ENCODE measurements around the gene FNBP1.

FNBP1 gene

GRCh38 chr9:129860653-129861446 lies 182.1 kb downstream of the FNBP1 start:
- TF ChIP-seq Cebpa-rat (IDR thresholded peaks at IDR 0.05), result no peak

GRCh38 chr9:129858167-129858962 lies 184.6 kb downstream of the FNBP1 start:
- peaks cover 11 to 38% (median 35%) of the 10 kb centered on the region in 10 experiments for H3K4me1 ChIP-seq
- no peaks in the 10 kb centered on the region for H3K27me3 ChIP-seq
- H3K9ac ChIP-seq, result no peak overlapping the region
- H3K27ac ChIP-seq, result peak overlapping the region in 2 of 11 experiments; percentile 18 to 33; a peak in 2 of 22 replicates
- H3K9me3 ChIP-seq (replicated peaks in 1 of 11), result no peaks in the 10 kb centered on the region
- H3K4me2 ChIP-seq, result no peak overlapping the region
- H3K4me3 ChIP-seq, result no peak overlapping the region
- H4K20me1 ChIP-seq, result peaks cover 0 to 2% (median 0%) of the 10 kb centered on the region in 11 experiments; a peak in 1 of 22 replicates
- peaks cover 45 to 78% (median 71%) of the 10 kb centered on the region in 11 experiments for H3K36me3 ChIP-seq
- TF ChIP-seq Cebpa-rat (IDR thresholded peaks at IDR 0.05), result no peak

More at GRCh38 chr9:129860653-129861446, 182.1 kb downstream of the FNBP1 start:
- Histone ChIP-seq H3K4me3 (no peak overlapping the region), H3K27me3 (no peaks in the 10 kb centered on the region), H3K9me3 (replicated peaks in 1 of 11) (no peaks in the 10 kb centered on the region), H3K27ac (peak overlapping the region in 6 of 11 experiments; percentile 9 to 86 (median 76); a peak in 9 of 22 replicates), H3K4me1 (peaks cover 12 to 63% (median 60%) of the 10 kb centered on the region in 10 experiments), H3K4me2 (peak overlapping the region in 8 of 11 experiments; percentile 65 to 85 (median 76); a peak in 12 of 22 replicates), H3K9ac (peak overlapping the region in 4 of 11 experiments; percentile 18 to 52 (median 46); a peak in 4 of 22 replicates), H4K20me1 (peaks cover 0 to 2% (median 0%) of the 10 kb centered on the region in 11 experiments; a peak in 1 of 22 replicates), H3K36me3 (peaks cover 32 to 62% (median 50%) of the 10 kb centered on the region in 11 experiments)

GRCh38 chr9:129857207-129857606 lies 185.8 kb downstream of the FNBP1 start:
- TF ChIP-seq Cebpa-rat (IDR thresholded peaks at IDR 0.05), result no peak
- H3K9me3 ChIP-seq (replicated peaks in 1 of 11), result no peaks in the 10 kb centered on the region
- peaks cover 55 to 88% (median 81%) of the 10 kb centered on the region in 11 experiments for H3K36me3 ChIP-seq
- no peak overlapping the region for H3K9ac ChIP-seq
- no peak overlapping the region for H3K4me2 ChIP-seq
- no peak overlapping the region for H3K4me3 ChIP-seq
- H4K20me1 ChIP-seq, result peaks cover 0 to 2% (median 0%) of the 10 kb centered on the region in 11 experiments; a peak in 1 of 22 replicates
- no peak overlapping the region; a peak in 1 of 22 replicates for H3K27ac ChIP-seq
- peaks cover 0 to 27% (median 23%) of the 10 kb centered on the region in 10 experiments; a peak in 16 of 20 replicates for H3K4me1 ChIP-seq
- H3K27me3 ChIP-seq, result no peaks in the 10 kb centered on the region

- peak overlapping the region in 1 of 11 experiments; percentile 40; a peak in 1 of 22 replicates for H3K27ac ChIP-seq
- peaks cover 62 to 93% (median 79%) of the 10 kb centered on the region in 11 experiments for H3K36me3 ChIP-seq
- H3K9me3 ChIP-seq (replicated peaks in 1 of 11), result no peaks in the 10 kb centered on the region
- H3K4me3 ChIP-seq, result no peak overlapping the region
- H3K4me1 ChIP-seq, result peaks cover 0 to 14% (median 6%) of the 10 kb centered on the region in 10 experiments; a peak in 10 of 20 replicates
- H4K20me1 ChIP-seq, result peaks cover 0 to 2% (median 0%) of the 10 kb centered on the region in 11 experiments; a peak in 3 of 22 replicates
- H3K4me2 ChIP-seq, result no peak overlapping the region
- H3K27me3 ChIP-seq, result no peaks in the 10 kb centered on the region
- H3K9ac ChIP-seq, result no peak overlapping the region; a peak in 1 of 22 replicates
- no peak for TF ChIP-seq Cebpa-rat (IDR thresholded peaks at IDR 0.05)
Measured at GRCh38 chr9:129854588-129855110, 188.3 kb downstream of the FNBP1 start.

GRCh38 chr9:129853614-129854013 lies 189.4 kb downstream of the FNBP1 start:
- Histone ChIP-seq H3K9ac (no peak overlapping the region), H3K36me3 (peaks cover 57 to 92% (median 78%) of the 10 kb centered on the region in 11 experiments), H3K9me3 (replicated peaks in 1 of 11) (no peaks in the 10 kb centered on the region), H3K27ac (no peak overlapping the region), H3K4me3 (no peak overlapping the region), H3K27me3 (no peaks in the 10 kb centered on the region), H4K20me1 (peaks cover 0 to 10% (median 3%) of the 10 kb centered on the region in 11 experiments; a peak in 6 of 22 replicates), H3K4me2 (no peak overlapping the region), H3K4me1 (peaks cover 0 to 21% (median 10%) of the 10 kb centered on the region in 10 experiments; a peak in 11 of 20 replicates)
- no peak for TF ChIP-seq Cebpa-rat (IDR thresholded peaks at IDR 0.05)

GRCh38 chr9:129852579-129852978 lies 190.4 kb downstream of the FNBP1 start:
- no peaks in the 10 kb centered on the region for H3K27me3 ChIP-seq
- TF ChIP-seq Cebpa-rat (IDR thresholded peaks at IDR 0.05), result no peak
- no peak overlapping the region for H3K27ac ChIP-seq
- peaks cover 47 to 82% (median 68%) of the 10 kb centered on the region in 11 experiments for H3K36me3 ChIP-seq
- H3K4me1 ChIP-seq, result peaks cover 0 to 21% (median 11%) of the 10 kb centered on the region in 10 experiments; a peak in 12 of 20 replicates
- H3K9ac ChIP-seq, result no peak overlapping the region
- H4K20me1 ChIP-seq, result peaks cover 0 to 10% (median 3%) of the 10 kb centered on the region in 11 experiments; a peak in 6 of 22 replicates
- H3K4me2 ChIP-seq, result no peak overlapping the region
- H3K4me3 ChIP-seq, result no peak overlapping the region
- H3K9me3 ChIP-seq (replicated peaks in 1 of 11), result no peaks in the 10 kb centered on the region

- no peak overlapping the region for H3K4me3 ChIP-seq
- no peak overlapping the region; a peak in 1 of 22 replicates for H3K4me2 ChIP-seq
- peaks cover 0 to 10% (median 3%) of the 10 kb centered on the region in 11 experiments; a peak in 6 of 22 replicates for H4K20me1 ChIP-seq
- peaks cover 46 to 74% (median 62%) of the 10 kb centered on the region in 11 experiments for H3K36me3 ChIP-seq
- H3K27me3 ChIP-seq, result no peaks in the 10 kb centered on the region
- no peak overlapping the region for H3K9ac ChIP-seq
- no peak overlapping the region for H3K27ac ChIP-seq
- H3K4me1 ChIP-seq, result peaks cover 5 to 23% (median 16%) of the 10 kb centered on the region in 10 experiments; a peak in 19 of 20 replicates
- H3K9me3 ChIP-seq (replicated peaks in 1 of 11), result no peaks in the 10 kb centered on the region
- no peak for TF ChIP-seq Cebpa-rat (IDR thresholded peaks at IDR 0.05)
Measured at GRCh38 chr9:129851821-129852220, 191.2 kb downstream of the FNBP1 start.

- H3K27me3 ChIP-seq, result no peaks in the 10 kb centered on the region
- H3K9me3 ChIP-seq (replicated peaks in 1 of 11), result no peaks in the 10 kb centered on the region
- no peak overlapping the region for H3K9ac ChIP-seq
- no peak for TF ChIP-seq Cebpa-rat (IDR thresholded peaks at IDR 0.05)
- no peak overlapping the region for H3K27ac ChIP-seq
- no peak overlapping the region for H3K4me3 ChIP-seq
- peaks cover 7 to 28% (median 19%) of the 10 kb centered on the region in 10 experiments; a peak in 19 of 20 replicates for H3K4me1 ChIP-seq
- peak overlapping the region in 2 of 11 experiments; percentile 13 to 28; a peak in 2 of 22 replicates for H3K4me2 ChIP-seq
- H3K36me3 ChIP-seq, result peaks cover 41 to 66% (median 55%) of the 10 kb centered on the region in 11 experiments
- H4K20me1 ChIP-seq, result peaks cover 0 to 10% (median 3%) of the 10 kb centered on the region in 11 experiments; a peak in 6 of 22 replicates
Measured at GRCh38 chr9:129850821-129851550, 192.0 kb downstream of the FNBP1 start.

All from BLaER1 treated with 17β-estradiol and CSF1 and Interleukin-3, amounts not matched to agents 10 nM and 100 nM (cell line).